ENCODE data around the gene CDK6. TPM values are rescaled to one million over a fixed set of nuclear protein-coding genes. Genes with fewer than 3 reads are reported as not detected.
A peak's percentile ranks its signal among the peaks of the same experiment; 100 is the strongest.

Gene CDK6
- total RNA-seq, 6 experiments from 2014 or later = 6.9 to 23.7 (median 17.0) TPM

- no peaks in the 10 kb centered on the region for H3K27me3 ChIP-seq
- intact Hi-C loops (cut with DNase I) = loop anchor here (10.0 kb wide), 2 partner anchors 141 to 211 kb away; no protein-coding TSS in a partner anchor
- no peaks in the 10 kb centered on the region for H3K9me3 ChIP-seq
- H3K36me3 ChIP-seq = no peaks in the 10 kb centered on the region
- H3K4me3 ChIP-seq = peak overlapping the region; percentile 74 to 86 (median 80)
- H3K27ac ChIP-seq = peak overlapping the region; percentile 74 to 87 (median 83)
- TF ChIP-seq POLR2A (IDR thresholded peaks at IDR 0.05) = no peak
- TF ChIP-seq, protein P1, sequence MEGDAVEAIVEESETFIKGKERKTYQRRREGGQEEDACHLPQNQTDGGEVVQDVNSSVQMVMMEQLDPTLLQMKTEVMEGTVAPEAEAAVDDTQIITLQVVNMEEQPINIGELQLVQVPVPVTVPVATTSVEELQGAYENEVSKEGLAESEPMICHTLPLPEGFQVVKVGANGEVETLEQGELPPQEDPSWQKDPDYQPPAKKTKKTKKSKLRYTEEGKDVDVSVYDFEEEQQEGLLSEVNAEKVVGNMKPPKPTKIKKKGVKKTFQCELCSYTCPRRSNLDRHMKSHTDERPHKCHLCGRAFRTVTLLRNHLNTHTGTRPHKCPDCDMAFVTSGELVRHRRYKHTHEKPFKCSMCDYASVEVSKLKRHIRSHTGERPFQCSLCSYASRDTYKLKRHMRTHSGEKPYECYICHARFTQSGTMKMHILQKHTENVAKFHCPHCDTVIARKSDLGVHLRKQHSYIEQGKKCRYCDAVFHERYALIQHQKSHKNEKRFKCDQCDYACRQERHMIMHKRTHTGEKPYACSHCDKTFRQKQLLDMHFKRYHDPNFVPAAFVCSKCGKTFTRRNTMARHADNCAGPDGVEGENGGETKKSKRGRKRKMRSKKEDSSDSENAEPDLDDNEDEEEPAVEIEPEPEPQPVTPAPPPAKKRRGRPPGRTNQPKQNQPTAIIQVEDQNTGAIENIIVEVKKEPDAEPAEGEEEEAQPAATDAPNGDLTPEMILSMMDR (IDR thresholded peaks at IDR 0.05) = no peak
- H3K4me1 ChIP-seq = peaks cover 0 to 11% (median 0%) of the 10 kb centered on the region in 4 donors
- under 1% methylated on average over 18 of the region's 32 CpGs for WGBS (ENCODE audit: insufficient coverage, low coverage, low lambda C conversion rate, missing lambda C conversion rate)
- DNase-seq (peak; percentile 28 to 60 (median 48)), ATAC-seq (peak in 3 of 4 donors; percentile 0 to 6 (median 2))
Measured at GRCh38 chr7:92835851-92836488, 403 bp downstream of the CDK6 start.

DNA sequence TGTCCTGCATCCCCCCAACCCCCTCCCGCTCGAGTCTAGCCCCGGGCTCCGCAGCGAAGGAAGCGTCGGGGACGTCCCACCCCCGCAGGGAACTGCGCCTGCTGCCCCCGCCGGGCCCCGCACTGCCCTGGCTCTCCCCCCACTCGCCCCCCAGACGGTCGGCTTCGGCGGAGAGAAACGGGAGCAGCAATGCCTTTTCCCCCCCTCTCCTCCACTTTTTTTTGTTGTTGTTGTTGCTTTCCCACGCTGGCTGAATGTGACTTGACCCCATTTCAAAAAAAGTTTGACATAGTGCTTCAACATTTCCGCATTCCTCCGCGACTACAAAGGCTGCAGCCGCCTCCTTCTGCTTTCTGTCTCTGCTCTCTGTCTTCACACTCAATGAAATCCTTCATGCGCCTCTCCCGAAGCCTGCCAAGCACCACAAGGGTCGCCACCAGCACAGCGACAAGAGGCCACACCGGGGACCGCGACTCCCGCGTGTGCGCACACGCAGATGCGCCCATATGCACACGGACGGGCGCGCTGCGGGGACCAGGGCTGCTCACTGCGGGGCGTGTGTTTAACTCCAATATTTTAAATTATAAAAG, 1.0 kb downstream of the CDK6 start:
- Histone ChIP-seq H3K27ac (peak overlapping the region; percentile 74 to 87 (median 83)), H3K36me3 (no peaks in the 10 kb centered on the region)
- intact Hi-C loops (cut with DNase I) = loop anchor here (10.0 kb wide), 2 partner anchors 141 to 211 kb away; no protein-coding TSS in a partner anchor

DNA sequence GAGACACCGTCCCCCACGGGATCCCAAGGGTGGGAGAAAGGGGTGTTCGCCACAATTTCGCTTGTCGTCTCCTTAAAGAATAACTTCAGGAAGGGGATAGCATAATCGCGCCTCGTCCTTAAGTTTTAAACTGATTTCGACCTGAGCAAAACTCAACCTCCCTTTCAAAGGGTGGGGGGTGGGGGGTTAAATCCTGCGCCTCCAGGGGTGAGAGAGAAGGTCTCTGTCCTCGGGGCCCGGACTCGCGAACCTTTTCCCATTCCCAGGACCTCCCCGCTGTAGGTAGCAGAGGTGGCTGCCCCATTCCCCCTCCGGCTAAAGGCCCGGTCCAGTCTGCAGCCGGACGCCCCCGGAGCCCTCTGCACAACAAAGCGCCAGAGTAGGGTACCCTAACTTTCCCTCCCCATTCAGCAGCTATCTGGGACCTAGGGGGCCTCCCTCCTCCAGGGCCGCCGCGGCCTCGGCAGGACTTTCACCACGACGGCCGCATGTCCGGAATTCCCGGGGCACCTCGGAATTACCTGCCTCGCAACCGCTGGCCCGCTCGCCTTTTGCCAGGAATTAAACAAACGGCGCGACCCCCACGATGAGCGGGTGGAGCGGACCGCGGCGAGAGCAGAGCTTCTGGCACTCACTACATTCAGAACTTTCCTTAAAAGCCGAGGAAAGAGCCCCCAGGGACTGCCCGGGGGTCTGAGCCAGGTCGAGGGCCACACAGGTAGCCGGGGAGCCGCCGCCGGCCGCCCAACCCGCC, 1.7 kb downstream of the CDK6 start:
- 0% methylated on average over 18 of the region's 53 CpGs for WGBS (ENCODE audit: insufficient coverage, low coverage, low lambda C conversion rate, missing lambda C conversion rate)
- no peaks in the 10 kb centered on the region for H3K27me3 ChIP-seq
- H3K4me3 ChIP-seq = peak overlapping the region; percentile 74 to 86 (median 80)
- peak overlapping the region; percentile 74 to 87 (median 83) for H3K27ac ChIP-seq
- no peaks in the 10 kb centered on the region for H3K36me3 ChIP-seq
- no peak for TF ChIP-seq POLR2A (IDR thresholded peaks at IDR 0.05)
- TF ChIP-seq, protein P1 (IDR thresholded peaks at IDR 0.05) = no peak
- peaks cover 0 to 17% (median 0%) of the 10 kb centered on the region in 4 donors for H3K4me1 ChIP-seq
- DNase-seq = peak; percentile 42 to 69 (median 65)
- intact Hi-C loops (cut with DNase I) = loop anchor here (10.0 kb wide), 2 partner anchors 140 to 210 kb away; no protein-coding TSS in a partner anchor
- no peaks in the 10 kb centered on the region for H3K9me3 ChIP-seq
- ATAC-seq = peak in 3 of 4 donors; percentile 1 to 6 (median 3)

More for the DNA sequence above, 1.0 kb downstream of the CDK6 start:
- DNase-seq (peak; percentile 62 to 65 (median 65)), ATAC-seq (peak; percentile 9 to 25 (median 16))
- no peak for TF ChIP-seq POLR2A (IDR thresholded peaks at IDR 0.05)
- TF ChIP-seq, protein P1 (IDR thresholded peaks at IDR 0.05) = no peak
- Histone ChIP-seq H3K27me3 (no peaks in the 10 kb centered on the region), H3K4me1 (peaks cover 0 to 16% (median 0%) of the 10 kb centered on the region in 4 donors), H3K9me3 (no peaks in the 10 kb centered on the region), H3K4me3 (peak overlapping the region; percentile 74 to 86 (median 80))
- under 1% methylated on average over 29 of the region's 43 CpGs for WGBS (ENCODE audit: insufficient coverage, low coverage, low lambda C conversion rate, missing lambda C conversion rate)

DNA sequence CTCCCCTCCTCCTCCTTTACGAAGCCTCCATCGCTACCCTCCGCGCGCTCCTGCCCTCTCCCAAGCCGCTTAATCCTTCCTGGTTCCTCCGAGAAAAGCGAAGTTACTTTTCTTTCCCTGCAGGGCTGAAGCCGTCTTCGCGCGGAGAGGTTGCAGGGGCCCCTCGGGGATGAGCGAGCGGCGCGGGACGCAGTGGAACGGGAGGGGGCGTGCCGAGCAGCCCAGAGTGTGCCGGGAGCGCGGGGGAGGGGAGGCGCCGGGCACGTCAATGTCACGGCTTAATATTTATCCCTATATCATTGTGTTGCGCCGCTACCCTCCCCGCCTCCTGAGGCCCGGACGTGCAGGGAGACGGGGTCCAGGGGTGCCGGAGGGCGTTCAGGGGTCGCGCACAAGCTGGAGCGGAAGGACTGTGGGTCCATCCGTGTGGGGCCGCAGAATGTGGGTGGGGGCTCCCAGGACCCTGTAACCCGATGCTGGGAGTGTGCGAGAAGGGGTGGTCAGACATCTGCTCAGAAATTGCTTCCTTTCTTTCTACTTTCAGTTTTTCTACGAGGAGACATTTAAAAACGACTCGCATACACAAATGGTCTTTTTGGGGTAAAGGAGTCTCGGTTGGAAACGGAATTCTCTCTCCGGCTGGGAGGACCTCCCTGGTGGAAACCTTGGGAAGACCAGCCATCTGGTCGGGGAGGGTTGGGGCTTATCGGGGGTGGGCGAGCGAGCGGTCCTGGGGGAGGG, 2.4 kb downstream of the CDK6 start:
- 0% methylated on average over 42 of the region's 54 CpGs for WGBS (ENCODE audit: insufficient coverage, low coverage, low lambda C conversion rate, missing lambda C conversion rate)
- Histone ChIP-seq H3K9me3 (no peaks in the 10 kb centered on the region), H3K27ac (peak overlapping the region; percentile 74 to 87 (median 83)), H3K4me3 (peak overlapping the region; percentile 74 to 86 (median 80)), H3K27me3 (no peaks in the 10 kb centered on the region), H3K4me1 (peaks cover 0 to 17% (median 0%) of the 10 kb centered on the region in 4 donors), H3K36me3 (no peaks in the 10 kb centered on the region)
- TF ChIP-seq, protein P1 (IDR thresholded peaks at IDR 0.05) = peak; percentile 9 to 36 (median 28)
- TF ChIP-seq POLR2A (IDR thresholded peaks at IDR 0.05) = peak; percentile 70
- peak; percentile 88 to 90 (median 90) for DNase-seq
- peak; percentile 74 to 83 (median 78) for ATAC-seq
- intact Hi-C loops (cut with DNase I) = loop anchor here (10.0 kb wide), 2 partner anchors 139 to 209 kb away; no protein-coding TSS in a partner anchor

Measured in right lobe of liver (tissue), 6 donors.